Suprapubic skin (tissue), 4 donors: ENCODE measurements around the gene ADAMTS17. TPM values are rescaled to one million over a fixed set of nuclear protein-coding genes. Genes with fewer than 3 reads are reported as not detected.

Source experiments
- DNase-seq, 2 donors: peaks; one replicate each; pipeline ENCODE4 v3.0.0-alpha.2; 2019; ENCODE audit warnings: low spot score in 2 of 2
- H3K27ac ChIP-seq: fragments of 200-600 bp; sonication (generic); one replicate; pipeline ENCODE4 v1.5.1; 2019
- H3K27me3 ChIP-seq: fragments of 200-600 bp; sonication (generic); one replicate; pipeline ENCODE4 v1.5.1; 2019
- H3K36me3 ChIP-seq: fragments of 200-600 bp; sonication (generic); one replicate; pipeline ENCODE4 v1.5.1; 2019
- H3K4me1 ChIP-seq: fragments of 200-600 bp; sonication (generic); one replicate; pipeline ENCODE4 v1.5.1; 2019
- H3K4me3 ChIP-seq: fragments of 200-600 bp; sonication (generic); one replicate; pipeline ENCODE4 v1.5.1; 2019; ENCODE audit warnings: mild to moderate bottlenecking
- H3K9me3 ChIP-seq: fragments of 200-600 bp; sonication (generic); one replicate; pipeline ENCODE4 v1.5.1; 2019
- CTCF ChIP-seq, 2 donors: fragments of 200-600 bp in 1 of 2; fragments of 450-650 bp in 1 of 2; sonication (generic) in 1 of 2; IDR thresholded peaks; one replicate each; pipeline ENCODE4 v1.5.1; 2016 to 2019; ENCODE audit warnings: antibody characterized with exemption in 2 of 2, mild to moderate bottlenecking in 1 of 2, moderate library complexity in 1 of 2
- EP300 ChIP-seq: sonication (generic); formaldehyde crosslinking; IDR thresholded peaks from one replicate; pipeline ENCODE4 v1.6.1; 2017; ENCODE audit warnings: antibody characterized with exemption
- POLR2A ChIP-seq, 2 donors: fragments of 450-650 bp; IDR thresholded peaks; one replicate each; pipeline ENCODE4 v1.6.1; 2017; ENCODE audit warnings: antibody characterized with exemption in 2 of 2, mild to moderate bottlenecking in 2 of 2, moderate library complexity in 2 of 2
- POLR2AphosphoS5 ChIP-seq, 3 donors: sonication (generic); formaldehyde crosslinking; IDR thresholded peaks; one replicate each; pipeline ENCODE4 v1.6.1; 2017; ENCODE audit warnings: antibody characterized with exemption in 3 of 3
- WGBS: methylation state at CpG from one replicate; pipeline ENCODE4 v1.1.5; 2018; 5-methylcytosine and 5-hydroxymethylcytosine counted together
- total RNA-seq, 4 donors: library from RNA; depleted of rRNA; stranded (reverse); fragments of >200 nt; gene quantifications; one replicate each; pipeline ENCODE4 v1.1.0, GENCODE V29; 2016

ADAMTS17 gene
- total RNA-seq, 4 donors from 2014 or later: 4.2 to 12.3 (median 6.3) TPM

- no peaks in the 10 kb centered on the region for H3K9me3 ChIP-seq
- H3K4me1 ChIP-seq: peaks cover 5% of the 10 kb centered on the region
- DNase-seq: peak; percentile 41 to 69
- no peak overlapping the region for H3K27ac ChIP-seq
- 94% methylated on average over 10 of the region's 10 CpGs for WGBS
- H3K36me3 ChIP-seq: no peaks in the 10 kb centered on the region
- H3K27me3 ChIP-seq: no peaks in the 10 kb centered on the region
- TF ChIP-seq POLR2AphosphoS5 (IDR thresholded peaks at IDR 0.05): no peak
- no peak for TF ChIP-seq CTCF (IDR thresholded peaks at IDR 0.05)
- no peak for TF ChIP-seq POLR2A (IDR thresholded peaks at IDR 0.05)
- TF ChIP-seq EP300: no peak
- H3K4me3 ChIP-seq: no peak overlapping the region
These were observed 348.1 kb downstream of the ADAMTS17 start for GRCh38 chr15:99993681-99994131.

- no peak overlapping the region for H3K4me3 ChIP-seq
- H3K4me1 ChIP-seq: peaks cover under 1% of the 10 kb centered on the region
- whole genome bisulfite sequencing: 94% methylated on average over 8 of the region's 8 CpGs
- DNase-seq: peak in 1 of 2 donors; percentile 37
- no peaks in the 10 kb centered on the region for H3K27me3 ChIP-seq
- no peak overlapping the region for H3K27ac ChIP-seq
- no peaks in the 10 kb centered on the region for H3K36me3 ChIP-seq
- H3K9me3 ChIP-seq: no peaks in the 10 kb centered on the region
- TF ChIP-seq EP300: no peak
- TF ChIP-seq CTCF (IDR thresholded peaks at IDR 0.05): no peak
- no peak for TF ChIP-seq POLR2AphosphoS5 (IDR thresholded peaks at IDR 0.05)
- no peak for TF ChIP-seq POLR2A (IDR thresholded peaks at IDR 0.05)
These were observed 348.5 kb downstream of the ADAMTS17 start for GRCh38 chr15:99993262-99993661.

- no peaks in the 10 kb centered on the region for H3K4me1 ChIP-seq
- 94% methylated on average over 24 of the region's 29 CpGs for WGBS
- no peak overlapping the region for H3K27ac ChIP-seq
- TF ChIP-seq EP300 (no peak), POLR2AphosphoS5 (IDR thresholded peaks at IDR 0.05) (no peak), CTCF (IDR thresholded peaks at IDR 0.05) (no peak), POLR2A (IDR thresholded peaks at IDR 0.05) (no peak)
- H3K27me3 ChIP-seq: no peaks in the 10 kb centered on the region
- no peaks in the 10 kb centered on the region for H3K9me3 ChIP-seq
- no peaks in the 10 kb centered on the region for H3K36me3 ChIP-seq
- no peak overlapping the region for H3K4me3 ChIP-seq
- DNase-seq: peak in 1 of 2 donors; percentile 51
These were observed 349.1 kb downstream of the ADAMTS17 start for GRCh38 chr15:99992611-99993231.

GRCh38 chr15:99989095-99989494 lies 352.7 kb downstream of the ADAMTS17 start:
- Histone ChIP-seq H3K36me3 (no peaks in the 10 kb centered on the region), H3K27me3 (no peaks in the 10 kb centered on the region), H3K27ac (no peak overlapping the region), H3K4me3 (no peak overlapping the region), H3K9me3 (no peaks in the 10 kb centered on the region), H3K4me1 (no peaks in the 10 kb centered on the region)
- 93% methylated on average over 9 of the region's 9 CpGs for WGBS
- no peak for DNase-seq
- TF ChIP-seq POLR2AphosphoS5 (IDR thresholded peaks at IDR 0.05): no peak
- TF ChIP-seq CTCF (IDR thresholded peaks at IDR 0.05): no peak
- no peak for TF ChIP-seq EP300
- TF ChIP-seq POLR2A (IDR thresholded peaks at IDR 0.05): no peak

- no peak overlapping the region for H3K4me3 ChIP-seq
- H3K36me3 ChIP-seq: no peaks in the 10 kb centered on the region
- H3K27ac ChIP-seq: no peak overlapping the region
- no peaks in the 10 kb centered on the region for H3K9me3 ChIP-seq
- H3K4me1 ChIP-seq: no peaks in the 10 kb centered on the region
- 93% methylated on average over 2 of the region's 3 CpGs for WGBS
- no peak for TF ChIP-seq POLR2A (IDR thresholded peaks at IDR 0.05)
- TF ChIP-seq POLR2AphosphoS5 (IDR thresholded peaks at IDR 0.05): no peak
- TF ChIP-seq EP300: no peak
- no peak for TF ChIP-seq CTCF (IDR thresholded peaks at IDR 0.05)
- no peak for DNase-seq
- no peaks in the 10 kb centered on the region for H3K27me3 ChIP-seq
These were observed 354.1 kb downstream of the ADAMTS17 start for GRCh38 chr15:99987701-99988100.
